Liver (tissue), 9 donors: ENCODE data around the gene PNLIPRP2. TPM values are rescaled to one million over a fixed set of nuclear protein-coding genes. Genes with fewer than 3 reads are reported as not detected.

Source experiments
- DNase-seq: peaks from one replicate; pipeline ENCODE4 v3.0.0-alpha.2; 2017; ENCODE audit warnings: low spot score
- H3K27ac ChIP-seq, 2 donors: one replicate each; pipeline ENCODE4 v1.7.0; 2013; ENCODE audit warnings: inconsistent platforms in 2 of 2, low read length in 2 of 2, control low read depth in 1 of 2, low read depth in 1 of 2, mild to moderate bottlenecking in 1 of 2
- H3K27me3 ChIP-seq, 4 donors: one replicate each; pipeline versions ENCODE4 v1.6.1 to v1.7.0; 2013; ENCODE audit warnings: low read length in 3 of 4, inconsistent platforms in 1 of 4, mild to moderate bottlenecking in 1 of 4, moderate library complexity in 1 of 4; ENCODE audit not compliant: control insufficient read depth in 4 of 4, insufficient read depth in 4 of 4
- H3K36me3 ChIP-seq, 4 donors: one replicate each; pipeline versions ENCODE4 v1.6.1 to v1.7.0; 2013; ENCODE audit warnings: low read length in 3 of 4, mild to moderate bottlenecking in 3 of 4, low read depth in 1 of 4, moderate library complexity in 1 of 4; ENCODE audit not compliant: control insufficient read depth in 4 of 4, insufficient read depth in 3 of 4
- H3K4me1 ChIP-seq, 4 donors: one replicate each; pipeline versions ENCODE4 v1.6.1 to v1.7.0; 2013; ENCODE audit warnings: low read length in 3 of 4, mild to moderate bottlenecking in 3 of 4, moderate library complexity in 1 of 4; ENCODE audit not compliant: control insufficient read depth in 4 of 4, insufficient read depth in 4 of 4
- H3K4me3 ChIP-seq, 3 donors: one replicate each; pipeline versions ENCODE4 v1.6.1 to v1.7.0; 2013; ENCODE audit warnings: low read length in 3 of 3, control low read depth in 1 of 3, low read depth in 1 of 3, mild to moderate bottlenecking in 1 of 3
- H3K9ac ChIP-seq, 2 donors: one replicate each; pipeline ENCODE4 v1.7.0; 2013; ENCODE audit warnings: low read length in 2 of 2, mild to moderate bottlenecking in 2 of 2, moderate library complexity in 2 of 2, control low read depth in 1 of 2, low read depth in 1 of 2
- H3K9me3 ChIP-seq, 4 donors: one replicate each; pipeline versions ENCODE4 v1.6.1 to v1.7.0; 2013; ENCODE audit warnings: low read length in 3 of 4; ENCODE audit not compliant: control insufficient read depth in 4 of 4
- EGR1 ChIP-seq, 2 donors: IDR thresholded peaks; 2 replicates each; pipeline ENCODE4 v1.6.1; 2016 to 2018; ENCODE audit warnings: antibody characterized with exemption in 2 of 2, low read depth in 2 of 2
- FOXA1 ChIP-seq: IDR thresholded peaks from 2 replicates; pipeline ENCODE4 v1.6.1; 2016; ENCODE audit warnings: antibody characterized with exemption
- FOXA2 ChIP-seq: IDR thresholded peaks from 2 replicates; pipeline ENCODE4 v1.6.1; 2016; ENCODE audit warnings: antibody characterized with exemption
- GABPA ChIP-seq, 2 donors: IDR thresholded peaks in 1 of 2; conservative IDR thresholded peaks in 1 of 2; 2 replicates each; pipeline ENCODE4 v1.6.1; 2016; ENCODE audit warnings: antibody characterized with exemption in 2 of 2, mild to moderate bottlenecking in 1 of 2, moderate library complexity in 1 of 2
- HNF4A ChIP-seq, 2 donors: conservative IDR thresholded peaks; 2 replicates each; pipeline ENCODE4 v1.6.1; 2016; ENCODE audit warnings: antibody characterized with exemption in 2 of 2, mild to moderate bottlenecking in 2 of 2
- JUND ChIP-seq, 2 donors: IDR thresholded peaks; 2 replicates each; pipeline ENCODE4 v1.6.1; 2016; ENCODE audit warnings: antibody characterized with exemption in 2 of 2
- NR2F2 ChIP-seq: IDR thresholded peaks from 2 replicates; pipeline ENCODE4 v1.6.1; 2016; ENCODE audit warnings: antibody characterized with exemption
- RAD21 ChIP-seq, 2 donors: IDR thresholded peaks; 2 replicates each; pipeline ENCODE4 v1.6.1; 2016; ENCODE audit warnings: antibody characterized with exemption in 2 of 2, mild to moderate bottlenecking in 2 of 2
- RXRA ChIP-seq, 2 donors: IDR thresholded peaks; 2 replicates each; pipeline ENCODE4 v1.6.1; 2017 to 2018; ENCODE audit warnings: antibody characterized with exemption in 2 of 2, mild to moderate bottlenecking in 1 of 2
- SP1 ChIP-seq: IDR thresholded peaks from 2 replicates; pipeline ENCODE4 v1.6.1; 2018; ENCODE audit warnings: antibody characterized with exemption, mild to moderate bottlenecking
- TAF1 ChIP-seq: conservative IDR thresholded peaks from 2 replicates; pipeline ENCODE4 v1.6.1; 2016; ENCODE audit warnings: antibody characterized with exemption, mild to moderate bottlenecking
- YY1 ChIP-seq: IDR thresholded peaks from 2 replicates; pipeline ENCODE4 v1.6.1; 2016; ENCODE audit warnings: antibody characterized with exemption, mild to moderate bottlenecking
- WGBS: extraction: QIAGEN DNeasy Blood & Tissue Kit; methylation state at CpG from one replicate; pipeline ENCODE4 v1.1.7; 2013; 5-methylcytosine and 5-hydroxymethylcytosine counted together
- polyA plus RNA-seq, 2 donors: library from polyadenylated mRNA; stranded (reverse) in 1 of 2; unstranded in 1 of 2; fragments of 200-250 nt in 1 of 2; fragments of >200 nt in 1 of 2; fragmentation: Nextera tagmentation in 1 of 2; extraction: Ambion mirVana in 1 of 2; gene quantifications; one replicate each; pipeline versions ENCODE4 v1.2.1 to v1.2.3, GENCODE V29; 2013 to 2015
- total RNA-seq, 2 donors: library from RNA; depleted of rRNA; stranded (reverse); fragments of >200 nt; gene quantifications; one replicate each; pipeline ENCODE4 v1.2.3, GENCODE V29; 2014
- TF ChIP-seq, protein P1 (sequence below): IDR thresholded peaks from 2 replicates; pipeline ENCODE4 v1.6.1; 2016; ENCODE audit warnings: antibody characterized with exemption
- TF ChIP-seq, protein P2 (sequence below): IDR thresholded peaks from 2 replicates; pipeline ENCODE4 v1.6.1; 2016; ENCODE audit warnings: antibody characterized with exemption
- TF ChIP-seq, protein P3 (sequence below): fragments of 150-350 bp; IDR thresholded peaks from 2 replicates; pipeline ENCODE4 v1.5.1; 2017; ENCODE audit warnings: improper control_type of control experiment, low read depth, low read length; ENCODE audit not compliant: missing input control
- TF ChIP-seq, protein P4 (sequence below): IDR thresholded peaks from 2 replicates; pipeline ENCODE4 v1.6.1; 2016; ENCODE audit warnings: antibody characterized with exemption, mild to moderate bottlenecking
- donor health status: healthy.
- donor health status: healthy.
- donor health status: healthy.
- donor health status: healthy.
- donor health status: healthy.

Gene PNLIPRP2
- total and polyA plus RNA-seq, 4 donors: not detected

DNA sequence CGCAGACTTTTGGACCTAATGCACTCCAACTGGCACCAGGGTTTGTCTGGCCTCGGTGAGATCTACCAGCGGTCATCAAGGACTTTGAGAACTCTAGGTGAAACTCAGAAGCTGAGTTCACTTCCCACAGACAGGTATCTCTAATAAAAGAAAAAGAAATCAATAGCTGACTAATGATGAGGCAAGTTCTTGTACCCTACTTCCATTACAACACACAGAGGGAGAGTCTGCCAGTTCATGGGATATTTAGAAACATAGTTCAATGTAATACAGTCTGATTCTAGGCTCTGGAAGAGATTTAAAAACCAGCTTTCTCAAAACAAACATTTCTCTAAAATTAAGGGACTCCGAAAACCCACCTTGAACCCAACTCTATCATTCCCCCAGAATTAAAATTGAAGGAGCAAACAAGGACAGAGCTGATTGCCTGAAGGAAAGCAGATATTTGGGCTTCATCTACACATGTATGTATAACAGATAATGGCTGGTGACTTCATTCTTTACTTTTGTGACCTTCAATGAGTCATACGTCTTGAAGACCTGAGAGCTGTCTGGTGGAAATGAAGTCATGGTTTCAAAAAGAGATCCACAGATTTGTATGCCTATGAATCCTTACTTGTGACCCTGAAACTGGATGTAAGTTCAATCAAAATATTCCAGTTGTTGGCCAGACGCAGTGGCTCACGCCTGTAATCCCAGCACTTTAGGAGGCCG lies 32.7 kb upstream of the PNLIPRP2 start:
- TF ChIP-seq NR2F2 (no peak), RXRA (IDR thresholded peaks at IDR 0.05) (peak in 1 of 2 donors; percentile 11)
- TF ChIP-seq, protein P1, sequence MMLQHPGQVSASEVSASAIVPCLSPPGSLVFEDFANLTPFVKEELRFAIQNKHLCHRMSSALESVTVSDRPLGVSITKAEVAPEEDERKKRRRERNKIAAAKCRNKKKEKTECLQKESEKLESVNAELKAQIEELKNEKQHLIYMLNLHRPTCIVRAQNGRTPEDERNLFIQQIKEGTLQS: no peak
- WGBS: 82% methylated on average over 8 of the region's 8 CpGs
- Histone ChIP-seq H3K36me3 (no peaks in the 10 kb centered on the region), H3K27me3 (peaks cover 0 to 9% (median under 1%) of the 10 kb centered on the region in 4 donors), H3K4me1 (peaks cover 0 to 12% (median 3%) of the 10 kb centered on the region in 4 donors), H3K9me3 (no peaks in the 10 kb centered on the region), H3K4me3 (no peak overlapping the region), H3K27ac (no peak overlapping the region), H3K9ac (no peak overlapping the region)
- no peak for DNase-seq

DNA sequence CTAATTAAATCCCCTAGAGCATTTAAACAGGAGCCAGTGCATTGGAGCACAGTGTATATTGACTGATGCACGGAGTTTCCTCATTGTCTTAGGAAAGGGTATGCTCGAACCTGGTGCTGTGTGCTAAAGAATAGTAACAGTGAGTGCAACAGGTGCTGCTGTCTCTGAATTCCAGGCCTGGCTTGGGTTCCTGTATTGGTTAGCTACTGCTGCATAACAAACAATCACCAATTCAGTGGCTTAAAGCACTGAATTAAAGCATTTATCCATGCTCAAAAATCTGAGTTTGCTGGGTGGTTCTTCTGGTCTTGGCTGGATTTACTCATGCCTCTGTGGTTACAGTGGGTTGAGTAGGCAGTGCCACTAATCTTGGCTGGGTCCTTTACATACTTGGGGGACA lies 31.8 kb upstream of the PNLIPRP2 start:
- Histone ChIP-seq H3K27me3 (peaks cover 0 to 7% (median under 1%) of the 10 kb centered on the region in 4 donors), H3K36me3 (no peaks in the 10 kb centered on the region), H3K4me1 (peaks cover 0 to 12% (median 3%) of the 10 kb centered on the region in 4 donors), H3K9ac (no peak overlapping the region), H3K9me3 (no peaks in the 10 kb centered on the region), H3K27ac (no peak overlapping the region), H3K4me3 (no peak overlapping the region)
- 83% methylated on average over 2 of the region's 2 CpGs for WGBS
- TF ChIP-seq, protein P2, sequence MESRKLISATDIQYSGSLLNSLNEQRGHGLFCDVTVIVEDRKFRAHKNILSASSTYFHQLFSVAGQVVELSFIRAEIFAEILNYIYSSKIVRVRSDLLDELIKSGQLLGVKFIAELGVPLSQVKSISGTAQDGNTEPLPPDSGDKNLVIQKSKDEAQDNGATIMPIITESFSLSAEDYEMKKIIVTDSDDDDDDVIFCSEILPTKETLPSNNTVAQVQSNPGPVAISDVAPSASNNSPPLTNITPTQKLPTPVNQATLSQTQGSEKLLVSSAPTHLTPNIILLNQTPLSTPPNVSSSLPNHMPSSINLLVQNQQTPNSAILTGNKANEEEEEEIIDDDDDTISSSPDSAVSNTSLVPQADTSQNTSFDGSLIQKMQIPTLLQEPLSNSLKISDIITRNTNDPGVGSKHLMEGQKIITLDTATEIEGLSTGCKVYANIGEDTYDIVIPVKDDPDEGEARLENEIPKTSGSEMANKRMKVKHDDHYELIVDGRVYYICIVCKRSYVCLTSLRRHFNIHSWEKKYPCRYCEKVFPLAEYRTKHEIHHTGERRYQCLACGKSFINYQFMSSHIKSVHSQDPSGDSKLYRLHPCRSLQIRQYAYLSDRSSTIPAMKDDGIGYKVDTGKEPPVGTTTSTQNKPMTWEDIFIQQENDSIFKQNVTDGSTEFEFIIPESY: no peak
- TF ChIP-seq RAD21 (IDR thresholded peaks at IDR 0.05): no peak
- DNase-seq: no peak

DNA sequence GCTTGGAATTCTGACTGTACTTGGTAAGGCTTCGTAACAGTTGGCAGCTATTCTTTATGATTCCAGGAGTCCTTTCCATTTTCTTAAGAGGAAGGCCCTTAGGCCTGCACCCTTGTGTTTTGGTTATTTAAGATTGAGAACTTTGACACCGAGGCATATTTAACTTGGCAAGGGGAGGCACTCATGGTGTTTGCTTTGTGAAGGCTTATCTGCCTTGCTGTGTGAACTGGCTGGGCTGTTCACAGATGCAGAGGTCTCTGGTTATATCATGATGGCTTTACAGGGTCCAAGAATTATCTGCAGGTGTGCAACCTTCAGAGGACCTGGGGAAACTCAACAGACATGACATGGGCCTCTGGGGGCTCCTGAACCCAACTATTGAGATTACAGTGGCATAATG lies 30.8 kb upstream of the PNLIPRP2 start:
- 60% methylated on average over 2 of the region's 2 CpGs for WGBS
- DNase-seq: no peak
- H3K27me3 ChIP-seq: peaks cover 0 to 5% (median under 1%) of the 10 kb centered on the region in 4 donors
- peaks cover 0 to 12% (median 3%) of the 10 kb centered on the region in 4 donors for H3K4me1 ChIP-seq
- no peaks in the 10 kb centered on the region for H3K36me3 ChIP-seq
- H3K4me3 ChIP-seq: no peak overlapping the region
- H3K9ac ChIP-seq: no peak overlapping the region
- H3K27ac ChIP-seq: no peak overlapping the region
- H3K9me3 ChIP-seq: no peaks in the 10 kb centered on the region
- TF ChIP-seq FOXA1: peak; percentile 43
- peak; percentile 70 for TF ChIP-seq FOXA2
- TF ChIP-seq TAF1: no peak
- TF ChIP-seq, protein P2: no peak
- TF ChIP-seq, protein P1: no peak
- no peak for TF ChIP-seq JUND (IDR thresholded peaks at IDR 0.05)
- TF ChIP-seq EGR1 (IDR thresholded peaks at IDR 0.05; ENCODE audit: low read depth in 2 of 2): no peak
- peak in 1 of 2 donors; percentile 37 for TF ChIP-seq RXRA (IDR thresholded peaks at IDR 0.05)
- TF ChIP-seq SP1: no peak
- TF ChIP-seq, protein P3, sequence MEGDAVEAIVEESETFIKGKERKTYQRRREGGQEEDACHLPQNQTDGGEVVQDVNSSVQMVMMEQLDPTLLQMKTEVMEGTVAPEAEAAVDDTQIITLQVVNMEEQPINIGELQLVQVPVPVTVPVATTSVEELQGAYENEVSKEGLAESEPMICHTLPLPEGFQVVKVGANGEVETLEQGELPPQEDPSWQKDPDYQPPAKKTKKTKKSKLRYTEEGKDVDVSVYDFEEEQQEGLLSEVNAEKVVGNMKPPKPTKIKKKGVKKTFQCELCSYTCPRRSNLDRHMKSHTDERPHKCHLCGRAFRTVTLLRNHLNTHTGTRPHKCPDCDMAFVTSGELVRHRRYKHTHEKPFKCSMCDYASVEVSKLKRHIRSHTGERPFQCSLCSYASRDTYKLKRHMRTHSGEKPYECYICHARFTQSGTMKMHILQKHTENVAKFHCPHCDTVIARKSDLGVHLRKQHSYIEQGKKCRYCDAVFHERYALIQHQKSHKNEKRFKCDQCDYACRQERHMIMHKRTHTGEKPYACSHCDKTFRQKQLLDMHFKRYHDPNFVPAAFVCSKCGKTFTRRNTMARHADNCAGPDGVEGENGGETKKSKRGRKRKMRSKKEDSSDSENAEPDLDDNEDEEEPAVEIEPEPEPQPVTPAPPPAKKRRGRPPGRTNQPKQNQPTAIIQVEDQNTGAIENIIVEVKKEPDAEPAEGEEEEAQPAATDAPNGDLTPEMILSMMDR: no peak
- peak; percentile 59 to 75 for TF ChIP-seq HNF4A (conservative IDR thresholded peaks at IDR 0.05)
- TF ChIP-seq, protein P4, sequence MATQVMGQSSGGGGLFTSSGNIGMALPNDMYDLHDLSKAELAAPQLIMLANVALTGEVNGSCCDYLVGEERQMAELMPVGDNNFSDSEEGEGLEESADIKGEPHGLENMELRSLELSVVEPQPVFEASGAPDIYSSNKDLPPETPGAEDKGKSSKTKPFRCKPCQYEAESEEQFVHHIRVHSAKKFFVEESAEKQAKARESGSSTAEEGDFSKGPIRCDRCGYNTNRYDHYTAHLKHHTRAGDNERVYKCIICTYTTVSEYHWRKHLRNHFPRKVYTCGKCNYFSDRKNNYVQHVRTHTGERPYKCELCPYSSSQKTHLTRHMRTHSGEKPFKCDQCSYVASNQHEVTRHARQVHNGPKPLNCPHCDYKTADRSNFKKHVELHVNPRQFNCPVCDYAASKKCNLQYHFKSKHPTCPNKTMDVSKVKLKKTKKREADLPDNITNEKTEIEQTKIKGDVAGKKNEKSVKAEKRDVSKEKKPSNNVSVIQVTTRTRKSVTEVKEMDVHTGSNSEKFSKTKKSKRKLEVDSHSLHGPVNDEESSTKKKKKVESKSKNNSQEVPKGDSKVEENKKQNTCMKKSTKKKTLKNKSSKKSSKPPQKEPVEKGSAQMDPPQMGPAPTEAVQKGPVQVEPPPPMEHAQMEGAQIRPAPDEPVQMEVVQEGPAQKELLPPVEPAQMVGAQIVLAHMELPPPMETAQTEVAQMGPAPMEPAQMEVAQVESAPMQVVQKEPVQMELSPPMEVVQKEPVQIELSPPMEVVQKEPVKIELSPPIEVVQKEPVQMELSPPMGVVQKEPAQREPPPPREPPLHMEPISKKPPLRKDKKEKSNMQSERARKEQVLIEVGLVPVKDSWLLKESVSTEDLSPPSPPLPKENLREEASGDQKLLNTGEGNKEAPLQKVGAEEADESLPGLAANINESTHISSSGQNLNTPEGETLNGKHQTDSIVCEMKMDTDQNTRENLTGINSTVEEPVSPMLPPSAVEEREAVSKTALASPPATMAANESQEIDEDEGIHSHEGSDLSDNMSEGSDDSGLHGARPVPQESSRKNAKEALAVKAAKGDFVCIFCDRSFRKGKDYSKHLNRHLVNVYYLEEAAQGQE: no peak
- no peak for TF ChIP-seq GABPA (IDR thresholded peaks at IDR 0.05 in 1 of 2, conservative IDR thresholded peaks at IDR 0.05 in 1 of 2)
- TF ChIP-seq NR2F2: no peak
- TF ChIP-seq RAD21 (IDR thresholded peaks at IDR 0.05): no peak
- TF ChIP-seq YY1: no peak
